Measurements from ENCODE around the gene CRIM1. TPM values are rescaled to one million over a fixed set of nuclear protein-coding genes. Genes with fewer than 3 reads are reported as not detected.
A peak's percentile ranks its signal among the peaks of the same experiment; 100 is the strongest.

Gene CRIM1
- total RNA-seq, 1 donor from 2014 or later = 25.8 TPM

DNA sequence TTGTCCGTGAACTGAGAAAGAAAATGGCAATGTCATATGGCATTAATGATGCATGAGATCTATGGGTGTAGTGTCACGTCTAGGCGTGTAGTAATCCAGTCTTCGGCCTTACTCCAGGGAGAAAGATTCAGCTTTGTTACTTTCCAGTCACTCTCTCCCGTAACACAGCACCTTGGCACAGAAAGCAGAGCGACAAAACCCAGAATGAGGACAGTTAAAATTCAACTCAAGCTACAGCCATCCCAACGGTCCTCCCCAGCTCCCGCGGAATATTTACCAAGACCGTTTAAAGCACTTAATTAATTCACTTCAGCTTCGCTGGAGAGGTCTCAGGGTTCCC, 797 bp upstream of the CRIM1 start:
- Mint-ChIP-seq H3K27ac (peak overlapping the region; percentile 26), H3K4me1 (ENCODE audit: low read depth) (peaks cover 28% of the 10 kb centered on the region), H3K9me3 (ENCODE audit: low read depth) (no peaks in the 10 kb centered on the region), H3K27me3 (peaks cover 18% of the 10 kb centered on the region), H3K36me3 (ENCODE audit: insufficient read depth) (no peaks in the 10 kb centered on the region), H3K4me3 (ENCODE audit: low read depth) (peak overlapping the region; percentile 79)
- DNase-seq (ENCODE audit: low spot score, unreplicated experiment) = no peak
- TF ChIP-seq, protein P1, sequence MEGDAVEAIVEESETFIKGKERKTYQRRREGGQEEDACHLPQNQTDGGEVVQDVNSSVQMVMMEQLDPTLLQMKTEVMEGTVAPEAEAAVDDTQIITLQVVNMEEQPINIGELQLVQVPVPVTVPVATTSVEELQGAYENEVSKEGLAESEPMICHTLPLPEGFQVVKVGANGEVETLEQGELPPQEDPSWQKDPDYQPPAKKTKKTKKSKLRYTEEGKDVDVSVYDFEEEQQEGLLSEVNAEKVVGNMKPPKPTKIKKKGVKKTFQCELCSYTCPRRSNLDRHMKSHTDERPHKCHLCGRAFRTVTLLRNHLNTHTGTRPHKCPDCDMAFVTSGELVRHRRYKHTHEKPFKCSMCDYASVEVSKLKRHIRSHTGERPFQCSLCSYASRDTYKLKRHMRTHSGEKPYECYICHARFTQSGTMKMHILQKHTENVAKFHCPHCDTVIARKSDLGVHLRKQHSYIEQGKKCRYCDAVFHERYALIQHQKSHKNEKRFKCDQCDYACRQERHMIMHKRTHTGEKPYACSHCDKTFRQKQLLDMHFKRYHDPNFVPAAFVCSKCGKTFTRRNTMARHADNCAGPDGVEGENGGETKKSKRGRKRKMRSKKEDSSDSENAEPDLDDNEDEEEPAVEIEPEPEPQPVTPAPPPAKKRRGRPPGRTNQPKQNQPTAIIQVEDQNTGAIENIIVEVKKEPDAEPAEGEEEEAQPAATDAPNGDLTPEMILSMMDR (IDR thresholded peaks at IDR 0.05; ENCODE audit: unreplicated experiment) = no peak

DNA sequence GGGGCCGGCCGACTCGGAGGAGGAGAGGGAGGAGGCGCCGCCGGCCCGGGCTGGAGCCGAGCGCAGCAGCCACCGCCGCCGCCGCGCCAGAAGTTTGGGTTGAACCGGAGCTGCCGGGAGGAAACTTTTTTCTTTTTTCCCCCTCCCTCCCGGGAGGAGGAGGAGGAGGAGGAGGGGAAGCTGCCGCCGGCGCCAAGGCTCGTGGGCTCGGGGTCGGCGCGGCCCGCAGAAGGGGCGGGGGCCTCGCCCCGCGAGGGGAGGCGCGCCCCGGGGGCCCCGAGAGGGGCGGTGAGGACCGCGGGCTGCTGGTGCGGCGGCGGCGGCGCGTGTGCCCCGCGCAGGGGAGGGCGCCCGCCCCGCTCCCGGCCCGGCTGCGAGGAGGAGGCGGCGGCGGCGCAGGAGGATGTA, 316 bp downstream of the CRIM1 start:
- Mint-ChIP-seq H3K4me1 (ENCODE audit: low read depth) (peaks cover 35% of the 10 kb centered on the region), H3K27me3 (peaks cover 18% of the 10 kb centered on the region), H3K4me3 (ENCODE audit: low read depth) (peak overlapping the region; percentile 88), H3K36me3 (ENCODE audit: insufficient read depth) (no peaks in the 10 kb centered on the region), H3K9me3 (ENCODE audit: low read depth) (no peaks in the 10 kb centered on the region), H3K27ac (no peak overlapping the region)
- no peak for DNase-seq (ENCODE audit: low spot score, unreplicated experiment)
- TF ChIP-seq, protein P1 (IDR thresholded peaks at IDR 0.05; ENCODE audit: unreplicated experiment) = no peak

DNA sequence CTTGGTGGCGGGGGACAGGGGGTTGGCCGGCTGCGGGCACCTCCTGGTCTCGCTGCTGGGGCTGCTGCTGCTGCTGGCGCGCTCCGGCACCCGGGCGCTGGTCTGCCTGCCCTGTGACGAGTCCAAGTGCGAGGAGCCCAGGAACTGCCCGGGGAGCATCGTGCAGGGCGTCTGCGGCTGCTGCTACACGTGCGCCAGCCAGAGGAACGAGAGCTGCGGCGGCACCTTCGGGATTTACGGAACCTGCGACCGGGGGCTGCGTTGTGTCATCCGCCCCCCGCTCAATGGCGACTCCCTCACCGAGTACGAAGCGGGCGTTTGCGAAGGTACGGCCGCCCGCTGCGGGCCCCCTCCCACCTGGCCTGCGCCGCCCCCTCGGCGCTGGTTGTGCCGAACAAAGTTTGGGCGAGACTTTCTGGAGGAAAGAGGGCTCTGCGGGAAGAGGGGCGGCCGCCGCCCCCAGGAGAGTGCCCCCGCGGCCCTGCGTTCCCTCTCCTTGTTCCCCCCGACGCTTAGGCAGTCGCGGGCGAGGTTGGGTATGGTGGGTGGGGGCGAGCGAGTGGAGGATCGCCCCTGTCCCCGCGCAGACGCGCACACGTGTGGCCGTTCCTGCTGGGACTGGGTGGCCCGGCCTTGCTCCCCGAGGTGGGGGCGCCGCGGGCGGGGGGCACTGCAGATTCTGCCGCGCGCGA, 866 bp downstream of the CRIM1 start:
- Mint-ChIP-seq H3K36me3 (ENCODE audit: insufficient read depth) (no peaks in the 10 kb centered on the region), H3K27me3 (peaks cover 18% of the 10 kb centered on the region), H3K27ac (no peak overlapping the region), H3K4me3 (ENCODE audit: low read depth) (peak overlapping the region; percentile 88), H3K4me1 (ENCODE audit: low read depth) (peaks cover 40% of the 10 kb centered on the region), H3K9me3 (ENCODE audit: low read depth) (no peaks in the 10 kb centered on the region)
- TF ChIP-seq, protein P1 (IDR thresholded peaks at IDR 0.05; ENCODE audit: unreplicated experiment) = no peak
- DNase-seq (ENCODE audit: low spot score, unreplicated experiment) = peak; percentile 51

DNA sequence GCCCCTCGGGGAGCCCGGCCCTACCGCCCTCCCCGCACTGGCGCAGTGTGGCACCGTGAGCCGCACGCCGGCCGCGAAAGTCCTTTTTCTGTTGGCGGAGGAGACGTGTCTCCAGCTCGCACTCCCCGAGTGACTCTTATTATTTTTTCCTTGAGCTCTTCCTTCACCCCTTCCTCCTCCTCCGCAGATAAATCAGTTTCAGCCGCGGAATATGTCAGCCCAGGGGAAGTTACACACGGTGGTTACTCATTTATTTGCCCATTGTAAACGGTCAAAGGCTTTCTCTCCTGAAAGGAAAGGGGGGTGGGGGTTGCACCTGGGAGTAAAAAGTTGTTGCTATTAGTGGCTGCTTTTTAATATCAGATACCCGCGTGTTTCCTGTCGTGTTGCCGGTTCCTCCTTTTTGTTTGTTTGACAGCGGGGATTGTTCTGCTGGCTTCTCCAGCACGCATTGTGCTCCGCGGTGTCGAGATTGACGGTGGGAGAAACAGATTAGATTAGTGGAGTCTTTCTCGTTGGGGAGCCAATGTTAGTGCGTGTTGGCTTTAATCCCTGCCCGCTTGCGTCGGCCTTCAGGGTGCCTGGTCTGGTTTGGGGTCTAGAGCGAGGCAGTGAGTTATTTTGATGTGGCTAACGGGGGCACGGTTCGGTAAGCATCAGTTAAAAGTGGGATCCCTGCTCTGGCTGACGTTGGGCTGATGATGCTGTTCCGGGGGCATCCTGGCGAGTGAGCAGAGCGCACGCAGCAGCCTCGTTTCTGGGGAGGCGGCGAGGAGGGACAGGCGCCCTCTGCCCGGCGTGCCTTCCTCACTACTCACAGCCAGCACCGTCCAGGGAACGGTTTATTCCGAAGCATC, 1.6 kb downstream of the CRIM1 start:
- H3K27me3 Mint-ChIP-seq = peaks cover 18% of the 10 kb centered on the region
- H3K9me3 Mint-ChIP-seq (ENCODE audit: low read depth) = no peaks in the 10 kb centered on the region
- TF ChIP-seq, protein P1 (IDR thresholded peaks at IDR 0.05; ENCODE audit: unreplicated experiment) = no peak
- DNase-seq (ENCODE audit: low spot score, unreplicated experiment) = no peak
- peak overlapping the region; percentile 92 for H3K27ac Mint-ChIP-seq
- peak overlapping the region; percentile 88 for H3K4me3 Mint-ChIP-seq (ENCODE audit: low read depth)
- no peaks in the 10 kb centered on the region for H3K36me3 Mint-ChIP-seq (ENCODE audit: insufficient read depth)
- peaks cover 47% of the 10 kb centered on the region for H3K4me1 Mint-ChIP-seq (ENCODE audit: low read depth)

DNA sequence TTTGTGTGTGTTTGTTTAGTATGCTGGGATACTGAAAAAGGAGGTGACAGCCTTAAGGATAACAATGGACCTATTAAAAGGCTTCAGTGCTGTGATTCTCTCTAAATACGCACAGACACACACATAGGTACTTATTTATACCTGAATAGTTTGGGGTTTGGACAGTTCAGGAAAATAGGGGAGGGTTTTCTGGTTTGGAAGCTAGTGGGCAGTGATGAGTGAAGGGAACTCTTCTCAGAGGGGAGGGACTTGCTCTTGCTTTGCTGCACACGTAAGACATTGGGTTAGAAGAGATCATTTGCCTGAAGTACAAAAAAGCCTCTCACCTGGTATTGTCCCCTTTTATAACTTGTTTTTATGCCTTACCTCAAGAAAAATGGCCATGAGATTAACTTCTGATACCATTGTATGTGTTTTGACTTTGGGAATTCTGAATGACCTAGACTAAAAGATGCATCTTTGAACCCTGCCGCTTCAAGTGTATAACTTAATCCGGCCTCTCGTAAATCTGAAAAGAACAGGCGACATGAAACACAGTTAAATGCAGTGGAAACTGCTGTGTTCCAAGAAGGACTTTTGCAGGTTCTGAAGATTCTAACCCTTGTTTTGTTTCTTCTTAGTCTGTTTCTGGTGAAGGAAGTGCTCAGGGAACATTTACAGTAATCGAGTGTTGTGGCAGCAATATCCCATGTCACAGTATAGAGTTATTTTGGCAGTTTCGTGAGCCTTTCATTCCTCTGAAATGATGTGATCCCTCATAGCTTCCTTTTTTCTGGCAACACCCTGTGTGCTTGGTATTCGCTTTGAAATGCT, 2.5 kb downstream of the CRIM1 start:
- peak overlapping the region; percentile 88 for H3K4me3 Mint-ChIP-seq (ENCODE audit: low read depth)
- TF ChIP-seq, protein P1 (IDR thresholded peaks at IDR 0.05; ENCODE audit: unreplicated experiment) = peak; percentile 28
- no peaks in the 10 kb centered on the region for H3K36me3 Mint-ChIP-seq (ENCODE audit: insufficient read depth)
- peaks cover 47% of the 10 kb centered on the region for H3K4me1 Mint-ChIP-seq (ENCODE audit: low read depth)
- no peak for DNase-seq (ENCODE audit: low spot score, unreplicated experiment)
- peaks cover 16% of the 10 kb centered on the region for H3K27me3 Mint-ChIP-seq
- no peaks in the 10 kb centered on the region for H3K9me3 Mint-ChIP-seq (ENCODE audit: low read depth)
- peak overlapping the region; percentile 92 for H3K27ac Mint-ChIP-seq

All from progenitor cell of endocrine pancreas (in vitro differentiated cells).